Measurements from ENCODE around the gene PPP1R11.

The PPP1R11 gene

GRCh38 chr6:30062471-30063178 is 4.4 kb upstream of the PPP1R11 start:
- no peak for DNase-seq

- DNase-seq: no peak
Measured at GRCh38 chr6:30063315-30063714, 3.7 kb upstream of the PPP1R11 start.

DNA sequence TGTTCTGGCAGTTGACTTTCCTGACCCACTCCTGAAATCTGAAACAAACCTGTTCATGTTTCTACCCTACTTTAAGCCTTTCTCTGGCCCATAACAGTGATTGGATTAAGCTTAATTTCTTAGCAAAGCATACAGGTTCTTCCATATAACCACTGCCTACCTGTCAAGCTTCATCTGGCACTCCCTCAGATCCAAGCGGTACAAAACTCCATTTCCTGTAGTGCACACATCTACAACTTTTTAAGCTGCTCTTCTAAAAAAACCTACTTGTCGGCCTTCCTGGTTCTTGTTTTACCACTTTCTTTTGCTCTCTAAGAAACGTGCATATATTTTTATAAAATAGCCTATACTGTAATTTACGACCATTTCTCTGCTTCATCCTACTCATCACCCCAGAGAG is 916 bp upstream of the PPP1R11 start:
- peak; percentile 1 for DNase-seq

- peak; percentile 81 for DNase-seq
Measured at GRCh38 chr6:30067460-30068139, 602 bp downstream of the PPP1R11 start.

GRCh38 chr6:30071081-30071818 is 4.3 kb downstream of the PPP1R11 start:
- DNase-seq: no peak

DNA sequence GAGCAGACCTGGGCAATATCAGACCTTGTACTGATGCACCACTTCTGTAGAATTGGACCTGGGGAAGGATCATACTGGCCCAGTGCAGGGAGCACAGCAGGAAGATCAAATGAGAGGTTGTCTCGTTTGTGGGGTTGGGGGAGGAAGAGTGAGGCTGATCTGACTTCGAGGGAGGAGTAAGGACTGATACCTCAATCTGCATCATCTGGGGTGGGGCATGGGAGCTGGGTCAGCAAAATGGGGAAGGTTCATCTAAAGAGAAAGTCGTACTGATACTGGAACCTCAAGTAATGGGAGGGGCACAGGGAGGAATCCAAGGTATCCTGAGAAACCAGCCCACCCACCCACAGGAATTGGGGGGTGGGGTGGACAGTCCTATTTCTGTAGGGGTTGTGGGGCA is 4.9 kb downstream of the PPP1R11 start:
- no peak for DNase-seq

- DNase-seq: peak; percentile 10
Measured at GRCh38 chr6:30073489-30074235, 6.7 kb downstream of the PPP1R11 start.

DNA sequence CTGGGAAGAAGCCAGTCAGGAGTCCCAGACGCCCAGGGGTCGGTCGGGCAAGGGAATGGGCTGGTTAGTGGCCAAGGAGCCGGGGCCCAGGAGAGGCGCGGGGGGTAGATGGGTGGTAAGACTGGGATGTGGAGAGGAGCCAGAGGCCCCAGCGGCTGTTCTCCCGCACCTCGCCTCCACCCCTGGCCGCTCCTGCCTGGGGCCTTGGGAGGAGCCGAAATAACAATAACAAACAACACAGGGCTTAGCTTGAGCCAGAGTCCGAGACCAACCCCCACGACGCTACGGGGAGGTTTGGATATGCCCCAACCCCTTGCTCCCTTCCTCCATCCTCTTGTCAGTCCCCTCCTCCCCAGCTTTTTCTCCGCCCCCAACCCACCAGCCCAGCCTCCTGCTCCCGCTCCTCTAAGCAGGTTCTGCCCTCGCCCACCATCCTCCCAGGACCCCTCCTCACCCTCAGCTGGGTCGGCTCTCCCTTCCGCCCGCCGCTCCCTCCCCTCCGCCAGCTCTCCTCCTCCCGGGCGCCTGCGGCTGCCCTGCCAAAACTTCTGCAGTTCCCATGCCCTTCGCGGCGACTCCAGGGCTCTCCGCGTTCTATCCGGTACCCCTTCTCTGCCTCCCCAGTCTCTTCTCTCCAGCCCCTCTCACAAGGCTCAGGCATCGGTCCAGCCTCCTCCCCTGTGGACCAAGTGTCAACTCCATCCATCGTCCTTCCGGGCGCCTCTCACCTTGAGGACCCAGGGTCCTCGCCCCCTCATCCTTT is 7.5 kb downstream of the PPP1R11 start:
- peak; percentile 2 for DNase-seq

- DNase-seq: peak; percentile 16
Measured at GRCh38 chr6:30075094-30075789, 8.2 kb downstream of the PPP1R11 start, which contains the start of gene RNF39. RNF39 (minus strand) TSS chr6:30075769; CDS start chr6:30075585, 184 bp downstream.

GRCh38 chr6:30075790-30076732 is 9.1 kb downstream of the PPP1R11 start:
- DNase-seq: no peak

- DNase-seq: no peak
Measured at GRCh38 chr6:30077218-30077617, 10.2 kb downstream of the PPP1R11 start.

DNA sequence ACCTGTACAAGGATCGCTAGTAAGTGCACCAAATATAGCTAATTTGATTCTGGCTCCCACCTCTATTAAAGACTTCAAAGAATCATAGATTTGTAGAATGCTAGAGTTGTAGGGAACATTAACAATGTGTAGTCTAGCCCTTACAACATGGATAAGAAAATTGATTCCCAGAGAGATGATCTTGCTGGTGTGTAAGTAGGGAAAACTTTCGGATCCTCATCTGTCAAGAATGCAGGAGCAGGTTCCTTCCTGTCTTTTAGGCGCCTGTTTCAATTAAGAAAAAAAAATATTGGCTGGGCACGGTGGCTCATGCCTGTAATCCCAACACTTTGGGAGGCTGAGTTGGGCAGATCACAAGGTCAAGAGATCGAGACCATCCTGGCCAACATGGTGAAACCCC is 20.9 kb downstream of the PPP1R11 start:
- no peak for DNase-seq

DNA sequence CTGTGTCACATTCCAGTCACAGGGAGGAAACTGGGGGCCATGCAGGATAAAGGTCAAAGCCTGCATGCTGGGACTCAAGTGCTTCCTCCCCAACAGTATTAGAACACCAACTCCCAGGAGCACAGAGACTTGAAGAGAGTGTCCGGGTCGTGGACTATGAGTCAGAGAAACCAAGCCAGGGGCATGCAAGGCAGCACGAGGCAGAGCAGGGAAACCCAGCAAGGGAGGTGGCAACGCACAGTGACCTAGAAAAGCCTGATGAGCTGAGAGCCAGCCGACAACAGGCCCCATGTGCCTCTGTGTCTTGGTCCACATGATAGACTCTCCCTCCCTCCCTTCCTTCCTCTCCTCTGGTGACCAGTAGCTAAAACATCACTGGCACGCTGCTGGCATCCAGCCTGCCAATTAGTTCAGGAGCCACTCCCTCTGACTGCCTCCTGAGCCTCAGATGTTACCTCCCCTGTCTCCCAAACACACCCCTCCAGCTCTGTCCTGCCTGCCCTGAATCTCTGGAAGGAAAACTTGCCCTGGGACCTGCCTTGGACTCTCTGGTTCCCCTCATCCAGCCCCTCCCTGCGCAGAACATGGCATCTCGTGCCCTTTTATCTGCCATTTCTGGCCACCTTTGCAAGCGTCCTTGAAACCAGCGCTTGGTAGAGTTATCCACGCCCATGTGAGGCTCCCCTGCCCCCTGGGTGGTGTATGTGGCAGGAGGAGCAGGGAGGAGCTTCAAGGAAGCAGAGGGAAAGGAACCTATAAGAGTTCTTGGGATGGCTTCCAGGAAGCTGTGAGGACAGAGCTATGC is 24.8 kb downstream of the PPP1R11 start:
- DNase-seq: no peak

DNA sequence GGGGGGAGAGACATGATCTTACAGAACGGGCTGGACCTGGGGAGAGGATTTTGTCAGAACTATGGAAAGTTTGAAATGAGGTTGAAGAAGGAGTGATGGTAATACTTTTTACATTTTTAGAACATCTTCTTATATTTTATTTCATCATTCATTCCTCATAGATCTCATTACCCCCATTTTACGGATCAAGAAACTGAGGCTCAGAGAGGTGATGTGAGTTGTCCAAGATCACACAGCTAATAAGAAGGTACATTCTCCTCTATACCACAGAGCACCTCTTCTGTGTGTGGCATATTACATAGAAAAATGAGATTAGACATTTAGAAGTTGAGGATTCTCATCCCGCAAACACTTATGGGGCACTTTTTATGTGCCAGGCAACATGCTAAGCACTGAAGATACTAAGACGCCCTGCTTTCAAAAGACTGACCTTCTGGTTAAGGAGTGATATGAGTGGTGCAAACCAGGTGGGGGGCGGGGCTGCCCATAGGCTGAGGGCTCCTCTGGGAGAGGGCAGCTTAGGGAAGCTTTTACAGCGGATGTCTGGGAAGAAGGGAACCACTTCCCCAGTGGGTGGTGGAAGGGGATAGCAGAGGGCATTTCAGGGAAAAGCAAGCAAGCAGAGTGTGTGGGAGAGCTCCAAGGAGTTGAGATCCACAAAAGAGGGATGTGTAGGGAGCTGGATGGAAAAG is 26.0 kb downstream of the PPP1R11 start:
- no peak for DNase-seq

DNA sequence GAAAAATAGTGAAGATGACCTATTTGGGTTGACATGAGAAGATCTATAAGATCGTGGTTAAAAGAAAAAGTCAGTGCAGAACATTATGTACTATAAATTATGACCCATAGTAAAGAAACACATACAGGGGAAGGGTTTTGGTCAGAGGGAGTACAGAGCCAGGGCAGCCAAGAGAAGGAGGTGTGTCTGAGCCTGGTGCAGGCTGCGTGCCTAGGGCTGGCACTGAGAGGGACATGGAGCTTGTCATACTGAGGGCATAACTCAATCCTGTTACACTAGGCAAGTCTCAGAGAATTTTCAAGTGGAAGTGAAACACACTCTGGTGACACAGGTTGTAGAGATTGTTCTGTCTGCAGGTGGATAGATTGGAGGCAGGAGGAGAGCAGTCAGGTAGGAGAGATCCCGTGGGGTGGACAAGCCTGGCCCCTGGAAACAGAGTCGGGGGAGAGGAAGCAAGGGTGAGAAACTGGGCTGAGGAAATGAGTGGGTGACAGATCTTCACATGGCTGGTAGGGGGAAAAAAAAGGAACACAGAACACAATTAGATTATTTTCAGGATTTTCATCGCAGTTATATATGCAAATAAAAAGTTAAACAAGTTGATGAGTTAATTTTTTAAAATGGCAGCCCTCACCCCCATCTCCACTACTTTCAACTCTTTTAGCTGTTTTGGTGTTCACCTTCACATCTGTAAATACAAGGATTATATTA is 27.1 kb downstream of the PPP1R11 start:
- no peak for DNase-seq

DNA sequence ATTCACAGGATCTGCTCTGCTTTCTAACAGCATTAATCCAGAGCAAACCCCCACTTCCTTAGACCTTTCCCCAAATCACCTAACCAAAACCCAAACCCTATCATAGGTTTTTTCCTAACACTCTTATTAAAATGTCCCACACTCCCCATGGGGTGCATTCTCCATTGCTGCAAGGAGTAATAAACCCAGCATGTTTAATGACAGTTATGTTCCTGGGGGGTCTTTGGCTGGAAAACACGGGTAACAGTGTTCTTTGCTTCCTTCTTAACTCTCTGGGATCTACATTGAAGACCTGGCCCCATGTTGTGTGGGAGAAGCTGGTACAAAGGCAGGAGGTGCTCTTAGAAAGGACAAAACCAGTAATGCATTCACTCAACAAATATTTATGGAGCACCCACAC is 29.8 kb downstream of the PPP1R11 start:
- no peak for DNase-seq

DNA sequence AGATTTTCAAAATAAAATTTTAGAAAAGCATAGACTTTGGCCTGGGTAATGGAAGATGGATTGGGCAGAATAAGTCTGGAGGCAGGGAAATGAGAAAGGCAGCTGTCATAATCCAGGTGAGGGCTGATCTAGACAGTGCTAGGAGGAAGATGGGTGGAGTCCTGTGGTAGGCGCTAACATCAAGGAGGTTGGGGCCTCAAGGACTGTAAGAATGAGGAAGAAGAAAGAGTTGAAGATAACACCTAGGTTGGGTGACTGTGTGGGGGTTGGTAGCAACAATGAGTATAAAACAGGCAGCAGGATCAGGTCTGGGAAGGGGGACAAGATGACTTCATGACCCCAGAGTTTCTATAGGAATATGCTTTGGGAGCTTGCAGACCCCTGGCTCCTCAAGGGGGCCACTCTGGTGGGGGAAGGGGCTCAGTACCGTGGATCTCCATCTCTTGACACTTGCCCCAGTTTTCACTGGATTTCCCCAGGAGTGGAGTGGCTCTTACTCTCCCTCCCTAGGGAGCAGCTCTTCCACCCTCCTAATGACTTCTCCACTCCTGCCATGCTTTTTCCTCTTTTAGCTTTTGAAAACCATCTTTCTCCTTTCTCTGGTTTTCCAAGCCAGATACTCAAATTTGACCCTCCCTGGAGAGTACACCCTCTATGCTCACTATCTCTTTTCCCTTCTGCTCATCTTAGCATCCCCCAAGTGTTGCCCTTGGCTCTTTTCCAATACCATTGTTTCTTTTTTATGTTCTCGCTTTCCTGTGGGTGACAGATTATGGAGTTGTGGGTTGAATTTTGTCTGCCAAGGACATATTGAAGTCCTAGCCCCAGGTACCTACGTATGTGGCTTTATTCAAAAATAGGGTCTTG is 31.1 kb downstream of the PPP1R11 start:
- no peak for DNase-seq
